Glomerular visceral epithelial cell (primary cell): ENCODE results near the gene TASP1.

Experiments
- DNase-seq: peaks from one replicate; pipeline ENCODE4 v3.0.0-alpha.2; 2016; ENCODE audit errors: extremely low spot score

Gene TASP1

GRCh38 chr20:13571662-13572061 is 67.1 kb downstream of the TASP1 start:
- DNase-seq, result no peak

GRCh38 chr20:13567663-13568062 is 71.1 kb downstream of the TASP1 start:
- DNase-seq, result no peak

GRCh38 chr20:13563854-13564253 is 74.9 kb downstream of the TASP1 start:
- DNase-seq, result no peak

GRCh38 chr20:13554706-13555105 is 84.0 kb downstream of the TASP1 start:
- DNase-seq, result peak; percentile 13

- DNase-seq, result no peak
These were observed 84.7 kb downstream of the TASP1 start for GRCh38 chr20:13554076-13554475.

GRCh38 chr20:13552061-13552460 is 86.7 kb downstream of the TASP1 start:
- DNase-seq, result peak; percentile 10

- DNase-seq, result no peak
These were observed 89.3 kb downstream of the TASP1 start for GRCh38 chr20:13549451-13549850.

GRCh38 chr20:13546497-13547131 is 92.1 kb downstream of the TASP1 start:
- DNase-seq, result peak; percentile 81

- DNase-seq, result no peak
These were observed 92.9 kb downstream of the TASP1 start for GRCh38 chr20:13545790-13546189.

- DNase-seq, result no peak
These were observed 94.9 kb downstream of the TASP1 start for GRCh38 chr20:13543783-13544182.

GRCh38 chr20:13535627-13536026 is 103.1 kb downstream of the TASP1 start:
- DNase-seq, result no peak

GRCh38 chr20:13533946-13534345 is 104.8 kb downstream of the TASP1 start:
- peak; percentile 38 for DNase-seq

- no peak for DNase-seq
These were observed 108.6 kb downstream of the TASP1 start for GRCh38 chr20:13530146-13530545.

- DNase-seq, result no peak
These were observed 112.2 kb downstream of the TASP1 start for GRCh38 chr20:13526551-13526950.

GRCh38 chr20:13525225-13525940 is 113.3 kb downstream of the TASP1 start:
- peak; percentile 56 for DNase-seq

GRCh38 chr20:13524339-13524738 is 114.4 kb downstream of the TASP1 start:
- DNase-seq, result no peak

GRCh38 chr20:13517831-13518230 is 120.9 kb downstream of the TASP1 start:
- DNase-seq, result no peak

GRCh38 chr20:13515796-13516558 is 122.8 kb downstream of the TASP1 start:
- DNase-seq, result no peak

- DNase-seq, result no peak
These were observed 123.4 kb downstream of the TASP1 start for GRCh38 chr20:13515291-13515690.

GRCh38 chr20:13510837-13511488 is 127.8 kb downstream of the TASP1 start:
- no peak for DNase-seq

GRCh38 chr20:13507646-13508045 is 131.1 kb downstream of the TASP1 start:
- DNase-seq, result no peak

- no peak for DNase-seq
These were observed 137.2 kb downstream of the TASP1 start for GRCh38 chr20:13501500-13501899.
